LNCaP clone FGC (cell line): Measurements from ENCODE around the gene PCDHGA1.
"Not testable (repeated sequence)": the region's sequence is repeated elsewhere in the genome, so short reads cannot be mapped to it uniquely, and the experiment has no call there.

ENCODE experiments used
- DNase-seq: peaks from one replicate; pipeline ENCODE4 v3.0.0-alpha.2; 2011; ENCODE audit warnings: low read depth
- H3K4me3 ChIP-seq: 2 replicates; pipeline ENCODE4 v1.5.1; 2011; ENCODE audit warnings: mild to moderate bottlenecking, low read depth, low read length, control low read depth
- CTCF ChIP-seq: IDR thresholded peaks from 2 replicates; pipeline ENCODE4 v1.5.1; 2012; ENCODE audit warnings: mild to moderate bottlenecking; ENCODE audit not compliant: control insufficient read depth, insufficient read depth; ENCODE audit errors: extremely low read depth

PCDHGA1 gene

GRCh38 chr5:141409598-141410306 lies 79.4 kb downstream of the PCDHGA1 start:
- no peak overlapping the region for H3K4me3 ChIP-seq
- no peak for DNase-seq
- TF ChIP-seq CTCF = no peak

- no peak overlapping the region for H3K4me3 ChIP-seq
- DNase-seq = no peak
- TF ChIP-seq CTCF = no peak
Measured at GRCh38 chr5:141411575-141411974, 81.3 kb downstream of the PCDHGA1 start.

GRCh38 chr5:141412854-141413539 lies 82.7 kb downstream of the PCDHGA1 start, which contains the start of gene PCDHGA10:
Gene PCDHGA10, plus strand, starts transcription at chr5:141412987. Its CDS starts 189 bp downstream, at chr5:141413176.
- peak; percentile 30 for DNase-seq
- peak within 1 kb of the TSS; percentile 67 for H3K4me3 ChIP-seq
- TF ChIP-seq CTCF = peak; percentile 69

- no peak for DNase-seq
- no peak for TF ChIP-seq CTCF
- peak overlapping the region; percentile 67 for H3K4me3 ChIP-seq
Measured at GRCh38 chr5:141413540-141414069, 83.3 kb downstream of the PCDHGA1 start.

GRCh38 chr5:141414548-141415274 lies 84.4 kb downstream of the PCDHGA1 start:
- H3K4me3 ChIP-seq, DNase-seq: not testable (repeated sequence)

- not testable (repeated sequence) for DNase-seq, H3K4me3 ChIP-seq
Measured at GRCh38 chr5:141415275-141415618, 84.9 kb downstream of the PCDHGA1 start.

GRCh38 chr5:141417494-141418172 lies 87.3 kb downstream of the PCDHGA1 start, which contains the start of gene PCDHGB7:
Gene PCDHGB7, plus strand, starts transcription at chr5:141417677. Its CDS starts 183 bp downstream, at chr5:141417860.
- not testable (repeated sequence) for DNase-seq, H3K4me3 ChIP-seq
- TF ChIP-seq CTCF = 0 out of 2 replicates have a peak, but pooled peaks have one; percentile 22
